ENCODE results near the gene SLC7A1.

- TF ChIP-seq PKNOX1 (IDR thresholded peaks at IDR 0.05) (no peak), FOXM1 (IDR thresholded peaks at IDR 0.05; ENCODE audit: borderline replicate concordance) (no peak)
Observed at GRCh38 chr13:29597706-29598105, 2.2 kb upstream of the SLC7A1 start.
